GM21717 (cell line): ENCODE data around the gene NDUFAF8.

Experiments used
- ATAC-seq: cut with Tn5 transposase; IDR thresholded peaks from one replicate; pipeline ENCODE4 v1.9.1; 2021; ENCODE audit warnings: mild to moderate bottlenecking, moderate library complexity; ENCODE audit not compliant: unreplicated experiment

NDUFAF8 gene

DNA sequence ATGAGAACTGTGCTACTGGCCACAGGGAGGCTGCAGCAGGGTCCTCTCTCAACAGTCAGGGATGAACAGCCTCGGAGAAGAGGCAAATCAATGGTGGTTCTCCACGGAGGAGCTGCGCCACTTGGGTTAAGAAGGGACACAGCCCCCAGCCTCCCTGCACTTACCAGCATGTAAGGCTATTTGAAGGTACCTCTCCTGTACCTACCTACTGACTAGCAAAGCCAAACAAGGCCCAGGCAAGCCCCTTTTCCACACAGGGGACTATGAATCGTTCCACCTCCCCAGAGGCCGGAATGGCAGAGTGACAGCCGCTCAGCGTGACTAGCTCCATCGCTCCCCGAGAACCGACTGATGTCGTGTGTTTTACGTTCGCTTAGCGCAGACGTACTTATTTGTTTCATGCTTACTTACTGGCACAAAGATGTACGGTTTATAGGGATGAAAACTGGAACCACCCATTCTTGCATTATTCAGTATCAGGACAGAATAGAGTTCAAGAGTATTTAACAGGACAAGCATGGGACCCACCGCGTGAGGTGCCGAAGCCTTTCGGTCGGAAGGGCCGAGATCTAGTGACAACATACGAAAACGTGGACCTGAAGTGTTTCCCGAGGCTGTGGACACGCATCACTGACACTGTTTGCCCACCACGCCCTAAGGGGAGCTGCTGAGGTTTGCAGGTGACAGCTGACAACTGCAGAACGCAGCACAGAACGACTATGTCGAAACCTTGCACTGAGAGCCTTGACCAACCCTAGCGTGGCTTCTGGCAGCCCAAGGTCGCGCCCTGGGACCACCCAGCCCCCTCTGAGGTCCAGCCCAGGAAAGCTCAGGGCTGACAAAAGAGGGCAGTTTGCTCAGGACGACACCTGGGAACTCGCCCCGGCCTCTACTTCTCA is 1.3 kb upstream of the NDUFAF8 start:
- ATAC-seq, result no peak

DNA sequence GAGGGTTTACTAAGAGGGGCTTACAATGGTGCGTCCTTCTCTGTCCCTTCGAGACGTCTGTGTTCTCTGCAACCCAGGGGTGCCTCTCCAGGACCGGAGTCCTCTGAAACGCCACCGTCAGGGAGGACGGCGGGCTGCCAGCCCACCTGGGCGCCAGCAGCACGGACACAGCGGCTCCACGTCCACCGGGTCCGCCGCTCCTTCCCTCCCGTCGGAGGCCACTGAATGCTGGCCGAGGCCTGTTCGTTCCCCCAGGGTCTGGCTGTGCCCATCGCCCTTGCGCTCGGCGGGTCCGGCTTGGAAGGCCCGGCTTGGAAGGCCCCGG is 666 bp upstream of the NDUFAF8 start:
- no peak for ATAC-seq

DNA sequence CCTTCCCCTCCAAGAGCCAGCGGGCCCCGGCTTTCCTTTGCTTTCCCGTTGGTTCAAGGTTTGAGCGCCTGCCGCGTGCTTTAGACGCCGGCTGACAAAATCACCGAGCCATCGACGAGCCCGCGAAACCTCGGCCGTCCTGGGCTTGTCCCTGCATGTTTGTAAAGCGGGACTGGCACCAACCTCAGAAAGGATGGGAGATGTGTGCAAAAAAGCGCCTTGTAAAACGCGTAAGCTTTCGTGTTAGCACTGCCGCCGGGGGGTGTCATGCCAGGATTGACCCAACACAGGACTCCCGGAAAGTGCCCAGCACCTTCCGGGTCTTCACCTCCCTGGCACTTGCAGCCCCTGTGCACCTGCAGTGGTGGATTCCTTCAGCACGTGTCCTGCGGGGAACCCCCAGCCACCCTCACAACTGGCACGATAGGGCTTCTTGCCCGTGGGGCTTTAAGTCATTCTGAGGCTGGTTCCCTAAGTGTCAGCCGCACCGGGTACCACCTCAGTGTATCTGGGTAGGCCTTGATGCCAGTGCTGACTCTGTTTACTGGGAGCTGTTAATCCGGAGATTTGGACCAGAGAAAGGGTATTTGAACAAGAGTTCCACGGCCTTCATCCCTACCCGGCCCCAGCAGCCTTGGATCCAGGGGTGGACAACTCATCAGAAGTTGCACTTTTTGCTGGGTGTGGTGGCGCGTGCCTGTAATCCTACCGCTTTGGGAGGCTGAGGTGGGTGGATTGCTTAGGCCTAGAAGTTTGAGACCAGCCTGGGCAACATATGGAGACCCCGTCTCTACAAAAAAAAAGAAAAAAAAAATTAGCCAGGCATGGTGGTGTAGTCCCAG is 817 bp downstream of the NDUFAF8 start:
- no peak for ATAC-seq

DNA sequence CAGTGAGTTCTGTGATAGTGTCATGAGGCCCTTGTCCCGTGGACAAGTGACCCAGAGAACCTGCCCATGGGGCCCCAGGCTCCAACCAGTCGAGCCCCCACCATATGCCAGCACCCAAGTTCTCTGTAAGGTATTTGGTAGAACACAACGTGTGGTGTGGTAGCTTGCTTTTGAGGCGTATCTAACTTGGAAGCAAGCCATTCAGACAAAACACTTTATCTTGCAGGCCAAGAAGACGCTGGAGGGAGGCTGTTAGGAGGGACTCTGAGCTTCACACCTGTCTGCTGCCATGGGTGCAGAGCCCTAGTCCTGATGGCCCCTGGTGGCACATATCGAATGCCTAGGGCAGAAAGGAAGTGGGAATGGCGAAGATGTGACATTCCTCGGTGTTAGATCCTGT is 1.6 kb downstream of the NDUFAF8 start:
- no peak for ATAC-seq

DNA sequence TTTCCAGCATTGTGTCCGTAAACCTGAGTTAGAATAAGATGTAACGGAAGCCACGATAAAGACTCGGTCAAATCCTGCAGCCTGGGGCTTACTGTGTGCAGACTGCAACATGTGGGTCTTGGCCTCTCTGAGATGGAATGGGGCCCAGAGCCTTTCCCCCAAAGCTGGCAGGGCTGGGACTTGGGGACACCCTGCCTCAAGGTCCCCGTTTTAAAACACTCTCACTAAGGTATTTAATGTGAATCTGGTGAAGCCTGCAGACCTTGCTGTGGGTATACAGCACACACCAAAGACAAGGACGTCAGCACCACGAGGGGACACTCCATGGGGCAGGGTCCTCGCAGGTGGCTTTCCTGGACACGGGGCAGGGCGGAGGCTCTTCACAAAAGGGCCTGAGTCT is 2.1 kb downstream of the NDUFAF8 start:
- ATAC-seq, result no peak

DNA sequence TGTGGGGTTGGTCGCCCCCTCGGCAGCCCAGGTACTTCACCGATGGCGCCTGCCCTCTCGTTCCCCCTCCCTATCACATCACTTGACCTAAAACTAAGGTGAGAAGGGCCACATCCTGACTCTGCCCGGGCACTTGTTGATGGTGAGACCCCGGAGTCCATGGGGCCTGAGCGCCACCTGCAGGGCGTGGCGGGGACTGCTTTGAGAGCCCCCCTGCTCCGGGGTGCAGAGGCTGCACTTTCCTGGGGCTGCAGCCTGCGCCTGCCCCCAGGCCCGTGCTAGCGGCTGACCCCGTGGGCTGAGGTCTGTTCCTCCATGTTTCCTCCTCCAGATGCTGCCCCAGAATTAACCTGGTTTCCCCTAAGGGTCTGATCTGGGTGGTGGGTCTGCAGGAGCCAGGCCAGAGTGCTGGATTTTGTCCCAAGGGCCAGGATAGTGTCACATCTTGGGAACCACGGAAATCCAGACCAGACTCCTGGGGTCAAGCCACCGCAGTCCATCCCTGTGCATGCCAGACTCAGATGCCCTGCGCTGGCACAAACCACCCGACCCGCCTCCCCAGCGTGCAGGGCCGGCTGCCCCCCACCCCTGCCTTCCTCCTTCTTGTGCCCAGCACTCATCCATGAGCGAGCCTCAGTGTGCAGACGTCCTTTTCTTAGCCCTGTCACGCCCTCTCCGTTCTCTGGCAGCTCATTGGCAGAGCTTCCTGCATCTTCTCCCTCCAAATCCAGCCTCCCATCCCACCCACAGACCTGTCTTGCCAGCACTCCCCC is 2.7 kb downstream of the NDUFAF8 start:
- no peak for ATAC-seq

DNA sequence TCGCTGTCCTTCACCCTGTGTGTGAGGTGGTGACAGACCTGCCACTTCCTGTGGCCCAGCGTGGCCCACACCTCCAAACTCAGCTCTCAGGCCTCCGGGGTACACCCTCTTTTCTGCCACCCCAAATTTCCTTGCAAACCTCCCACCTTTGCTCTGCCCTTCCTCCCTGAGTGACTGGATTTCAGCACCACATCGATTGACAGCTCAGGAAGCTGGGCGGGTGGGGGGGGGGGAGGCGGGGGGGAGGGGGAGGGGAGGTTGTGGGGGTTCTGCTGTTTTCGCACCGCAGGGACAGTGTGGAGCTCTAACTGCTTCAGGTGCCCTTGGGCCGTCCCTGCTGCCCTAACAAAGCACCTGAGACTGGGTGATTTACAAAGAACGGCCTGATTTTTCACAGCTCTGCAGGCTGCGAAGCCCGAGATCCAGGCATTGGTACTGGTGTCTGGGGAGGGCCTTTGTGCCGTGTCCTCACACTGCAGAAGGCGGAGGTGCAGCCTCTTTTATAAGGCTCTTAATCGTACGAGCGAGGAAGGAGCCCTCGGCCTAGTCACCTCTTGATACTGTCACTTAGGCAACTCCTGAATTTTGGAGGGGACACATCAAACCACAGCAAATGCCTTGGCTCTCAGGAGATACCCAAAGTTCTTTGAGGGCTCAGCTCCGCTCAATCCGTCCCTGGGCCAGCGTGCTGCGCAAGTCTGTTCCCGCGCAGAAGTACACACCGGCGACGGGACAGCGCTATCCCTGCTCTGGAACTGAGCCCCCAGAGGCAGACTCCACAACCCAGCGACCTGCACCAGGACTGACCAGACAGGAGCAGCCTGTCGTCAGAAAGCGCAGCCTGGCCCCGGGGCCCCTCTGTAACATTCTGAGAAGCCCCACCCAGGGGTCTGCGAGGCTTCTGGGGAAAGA is 3.6 kb downstream of the NDUFAF8 start:
- no peak for ATAC-seq

DNA sequence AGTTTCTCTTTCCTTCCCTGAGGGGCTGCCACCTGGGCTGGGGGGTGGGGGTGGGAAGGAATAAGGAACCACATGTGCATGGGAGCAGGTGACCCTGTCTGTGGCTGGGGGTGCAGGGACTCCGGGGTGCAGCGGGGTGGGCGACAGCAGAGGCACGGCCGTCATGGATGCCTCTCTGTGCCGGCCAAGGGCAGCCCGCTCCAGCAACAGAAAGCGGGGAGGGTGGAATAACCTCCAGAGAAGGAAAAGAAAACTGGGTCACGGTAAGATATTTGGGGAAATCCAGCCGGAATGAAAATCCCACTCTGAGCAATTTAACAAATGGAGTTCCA is 4.2 kb downstream of the NDUFAF8 start:
- no peak for ATAC-seq

DNA sequence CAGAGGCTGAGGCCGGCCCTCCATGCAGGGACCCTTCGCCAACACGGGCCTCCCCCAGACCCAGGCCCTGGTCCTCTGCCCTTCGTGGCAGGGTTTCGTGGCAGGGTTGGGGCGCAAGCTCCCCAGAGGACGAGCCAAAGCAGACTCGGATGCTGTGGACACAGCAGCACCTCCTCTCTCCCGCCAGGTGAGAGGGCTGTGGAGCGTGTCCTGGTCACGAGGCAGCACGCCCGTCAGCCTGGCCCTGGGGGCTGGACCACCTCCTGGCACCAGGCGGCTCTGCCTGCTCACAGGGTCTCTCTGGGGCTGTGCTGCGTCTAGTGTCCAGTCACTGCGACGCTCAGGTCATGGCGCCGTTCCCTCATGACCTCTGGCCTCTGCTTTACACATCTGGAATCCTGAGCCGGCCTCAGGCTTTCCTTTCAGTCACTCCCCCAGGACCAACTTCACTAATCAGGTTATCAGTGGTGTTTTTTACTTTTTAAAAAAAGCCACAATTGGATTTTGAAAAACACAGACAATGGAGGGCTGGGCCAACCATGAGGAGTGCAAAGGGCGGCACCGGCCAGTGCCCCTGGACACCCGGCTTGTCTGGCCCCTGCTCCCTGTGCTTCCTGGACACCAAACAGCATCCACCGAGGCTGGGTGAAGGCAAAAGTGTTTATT is 5.4 kb downstream of the NDUFAF8 start:
- no peak for ATAC-seq

DNA sequence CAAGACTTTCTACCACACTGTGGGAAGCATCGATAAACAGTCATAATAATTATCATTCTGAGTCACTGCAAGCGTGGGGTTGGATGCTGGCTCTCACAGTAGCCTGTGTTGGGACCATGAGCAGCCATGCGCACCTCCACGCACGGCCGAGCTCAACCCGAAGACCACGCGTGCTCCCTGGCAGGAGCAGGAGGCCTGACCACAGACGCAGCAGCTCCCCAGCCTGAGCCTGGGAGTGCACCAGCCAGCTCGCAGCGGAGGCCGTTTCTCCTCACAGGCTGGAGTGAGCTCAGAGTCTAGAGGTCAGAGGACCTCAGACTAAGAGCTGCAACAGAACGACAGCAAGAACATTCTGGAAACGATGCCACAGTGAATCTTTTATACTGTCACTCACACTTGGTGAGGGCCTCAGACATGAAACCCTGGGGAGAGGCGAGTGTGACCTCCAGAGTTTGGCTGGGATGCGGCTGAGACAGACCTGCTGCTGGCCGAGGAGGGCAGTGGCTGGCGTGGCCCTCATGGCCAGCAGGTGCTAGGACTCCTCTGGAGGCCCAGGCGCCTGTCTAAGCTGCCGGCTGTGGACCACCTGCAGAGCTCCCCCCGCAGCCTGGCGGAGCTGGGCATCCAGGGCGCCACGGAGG is 6.0 kb downstream of the NDUFAF8 start:
- ATAC-seq, result no peak

DNA sequence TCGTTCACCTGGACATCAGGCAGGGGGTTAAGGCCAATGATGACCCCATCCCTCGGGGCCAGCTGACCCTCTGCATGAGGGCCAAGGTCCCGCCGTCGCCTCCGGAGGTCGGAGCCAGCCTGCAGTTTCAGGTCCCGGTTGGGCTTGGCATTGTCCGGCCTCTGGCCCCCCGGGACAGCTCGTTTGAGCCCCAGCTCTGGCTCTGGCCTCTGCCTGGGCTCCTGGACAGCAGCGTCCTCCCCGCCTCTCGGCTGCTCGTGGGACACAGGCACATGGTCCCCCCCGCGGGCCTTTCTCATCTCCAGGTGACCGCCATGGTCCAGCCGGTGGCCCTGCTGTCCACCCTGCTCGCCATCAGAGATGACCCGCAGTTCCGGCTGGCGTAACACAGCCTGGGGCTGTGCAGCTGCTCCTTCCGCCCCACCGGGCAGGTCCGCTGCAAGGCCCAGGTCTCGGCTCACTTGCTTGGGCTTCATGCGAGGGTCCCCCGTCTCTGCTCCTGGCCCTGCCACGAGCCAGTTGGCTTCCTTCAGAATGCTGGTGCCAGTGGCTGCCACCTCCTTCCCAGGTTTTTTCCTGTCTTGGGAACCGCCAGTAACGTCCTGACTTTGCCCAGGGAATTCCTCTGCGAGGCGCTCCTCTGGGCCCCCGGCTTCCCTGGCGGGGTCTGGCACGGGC is 6.7 kb downstream of the NDUFAF8 start:
- no peak for ATAC-seq

DNA sequence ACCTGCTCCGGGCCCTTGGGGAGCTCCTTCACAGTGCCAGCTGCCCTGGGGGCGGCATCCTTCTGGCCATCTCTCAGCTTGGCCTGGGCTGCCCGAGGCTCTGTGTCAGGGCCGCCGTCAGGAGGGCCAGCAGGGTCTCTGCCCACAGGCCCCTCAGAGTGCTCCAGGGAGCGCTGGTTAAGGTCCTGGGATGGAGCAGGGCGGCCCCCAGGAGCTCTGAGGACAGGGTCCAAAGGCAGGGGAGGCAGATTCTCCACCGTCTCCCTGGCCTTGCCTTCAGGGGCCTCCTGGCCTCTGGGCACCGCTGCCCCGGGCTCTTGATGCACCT is 7.2 kb downstream of the NDUFAF8 start:
- no peak for ATAC-seq

DNA sequence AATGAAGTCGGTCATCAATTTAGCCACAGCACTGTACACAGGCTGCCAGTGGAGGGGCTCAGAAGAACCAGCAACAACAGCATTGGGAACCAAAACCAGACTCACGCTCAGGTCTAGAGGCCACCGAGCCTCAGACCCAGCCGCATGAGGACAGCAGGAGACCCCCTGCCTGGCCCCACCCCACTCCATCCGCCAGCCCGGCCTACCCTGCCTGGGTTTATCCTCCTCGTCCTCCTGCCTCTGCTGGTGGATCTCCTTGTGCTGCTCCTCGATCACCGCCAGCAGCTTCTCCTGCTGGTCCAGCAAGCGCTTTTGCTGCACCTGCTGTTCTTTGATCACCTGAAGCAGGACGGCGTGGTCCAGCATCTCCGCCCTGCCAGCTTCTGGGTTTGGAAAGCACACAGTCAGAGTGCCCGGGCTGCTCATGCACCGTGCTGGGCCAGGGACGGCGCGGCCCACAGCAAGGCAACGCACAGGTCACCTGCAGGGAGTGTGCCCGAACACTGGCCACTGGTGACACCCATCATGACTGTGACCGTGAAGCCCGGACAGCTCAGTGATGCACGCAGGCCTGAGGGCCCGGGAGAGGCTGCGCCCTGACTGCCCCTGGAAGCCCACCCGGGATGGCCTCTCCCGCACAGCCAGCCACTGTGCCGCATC is 7.7 kb downstream of the NDUFAF8 start:
- ATAC-seq, result no peak

DNA sequence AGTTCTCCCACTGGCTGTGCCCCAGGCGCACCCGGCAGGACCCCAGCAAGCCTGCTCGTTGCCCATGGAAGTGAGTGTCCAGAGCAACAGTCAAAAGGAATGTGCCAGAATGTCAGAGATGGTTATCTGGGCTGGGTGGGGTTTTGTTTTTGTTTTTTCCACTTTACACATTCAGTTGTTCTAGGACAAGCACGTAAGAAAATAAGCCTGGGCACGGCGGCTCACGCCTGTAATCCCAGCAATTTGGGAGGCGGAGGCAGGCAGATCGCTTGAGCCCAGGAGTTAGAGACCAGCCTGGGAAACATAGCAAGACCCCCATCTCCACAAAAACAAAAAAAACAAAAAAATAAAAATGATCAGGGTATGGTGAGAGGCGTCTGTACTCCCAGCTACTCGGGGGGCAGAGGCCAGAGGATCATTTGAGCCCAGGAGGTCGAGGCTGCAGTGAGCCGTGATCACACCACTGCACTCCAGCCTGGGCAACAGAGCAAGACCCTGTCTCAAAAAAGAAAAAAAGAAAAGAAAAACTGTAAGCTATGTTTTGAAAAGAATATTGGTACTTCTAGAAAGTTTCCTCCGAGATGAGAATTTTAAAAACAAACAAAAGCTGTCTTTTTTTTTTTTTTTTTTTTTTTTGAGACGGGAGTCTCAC is 8.3 kb downstream of the NDUFAF8 start:
- no peak for ATAC-seq

DNA sequence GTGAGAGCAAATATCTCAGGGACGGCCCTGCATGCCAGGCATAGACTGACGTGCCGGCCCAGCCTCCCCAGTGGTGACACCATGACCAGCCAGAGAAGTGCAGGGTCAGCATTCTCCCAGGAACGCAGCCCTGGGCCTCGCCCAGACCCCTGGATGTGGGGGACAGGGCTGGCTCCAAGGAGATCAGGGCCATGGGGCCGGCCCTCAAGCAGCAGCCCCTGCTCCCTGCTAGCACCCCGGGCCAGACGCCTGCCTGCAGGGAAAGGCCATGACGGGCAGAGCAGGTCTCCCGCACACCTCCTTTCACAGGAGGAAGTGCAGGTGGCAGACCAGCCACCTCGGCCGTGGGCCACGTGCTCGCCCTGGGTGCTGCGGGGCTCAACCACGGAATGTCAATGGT is 9.5 kb downstream of the NDUFAF8 start:
- no peak for ATAC-seq

DNA sequence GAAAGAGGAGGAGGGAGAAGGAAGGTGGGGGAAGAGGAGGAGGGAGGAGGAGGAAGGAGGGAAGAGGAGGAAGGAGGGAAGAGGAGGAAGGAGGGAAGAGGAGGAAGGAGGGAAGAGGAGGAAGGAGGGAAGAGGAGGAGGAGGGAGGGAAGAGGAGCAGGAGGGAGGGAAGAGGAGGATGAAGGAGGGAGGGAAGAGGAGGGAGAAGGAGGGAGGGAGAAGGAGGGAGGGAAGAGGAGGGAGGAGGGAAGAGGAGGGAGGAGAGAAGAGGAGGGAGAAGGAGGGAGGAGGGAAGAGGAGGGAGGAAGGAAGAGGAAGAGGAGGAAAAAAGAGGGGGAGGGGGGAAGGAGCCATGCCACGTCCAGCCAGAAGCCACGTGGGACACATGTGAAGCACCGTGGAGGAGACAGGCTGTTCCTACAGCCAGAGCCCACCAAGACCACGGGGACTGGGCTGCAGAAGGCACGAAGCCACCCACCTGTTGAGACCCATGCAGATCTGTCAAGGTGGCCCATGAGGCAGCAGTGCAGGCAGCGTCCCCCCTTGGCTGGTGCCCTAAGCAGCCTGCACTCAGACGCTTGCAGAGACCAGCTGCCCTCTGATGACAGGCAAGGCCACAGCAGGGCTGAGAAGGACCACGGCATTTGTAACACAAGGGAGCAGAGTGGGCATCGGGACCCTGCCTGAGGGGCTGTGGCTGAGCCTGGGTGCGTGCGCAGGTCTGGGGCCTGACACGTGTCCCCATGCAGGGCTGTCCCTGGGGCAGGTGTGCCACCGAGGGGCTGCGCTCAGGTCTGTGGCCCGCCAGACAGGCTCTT is 10.3 kb downstream of the NDUFAF8 start:
- no peak for ATAC-seq
